ENCODE results near the gene CIC. TPM values are rescaled to one million over a fixed set of nuclear protein-coding genes. Genes with fewer than 3 reads are reported as not detected.

The CIC gene
- total and polyA plus RNA-seq, 10 of the 15 experiments (the other 5 are each of a cell fraction or from before 2014, with no cell fraction given) = 0.18 to 50.6 (median 7.1) TPM

DNA sequence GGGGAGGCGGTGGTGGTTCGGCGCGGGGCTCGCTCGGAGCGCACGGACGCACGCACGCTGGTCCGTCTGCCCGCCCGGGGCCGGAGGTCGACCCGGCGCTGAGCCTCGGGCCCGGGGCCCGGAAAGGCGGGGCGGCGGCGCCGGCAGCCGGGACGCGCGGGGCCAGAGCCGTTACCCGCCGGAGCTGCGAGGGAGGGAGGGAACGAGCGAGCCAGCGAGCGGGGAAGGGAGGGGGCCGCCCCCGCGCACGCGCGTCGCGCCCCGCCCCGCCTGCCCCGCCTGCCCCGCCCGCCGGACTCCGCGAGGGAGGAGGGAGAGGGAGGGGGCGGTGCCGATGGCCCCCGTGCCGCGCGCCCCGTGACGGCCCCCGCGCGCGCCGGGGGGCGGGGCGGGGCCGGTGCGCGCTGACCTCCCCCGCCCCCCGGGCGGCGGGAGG lies 15.0 kb downstream of the CIC start:
- Histone ChIP-seq H3K36me3 (ENCODE audit: control insufficient read depth in 2 of 2, insufficient read depth in 2 of 2, low read length in 1 of 2) (peaks cover 9% of the 10 kb centered on the region in 2 experiments), H3K27me3 (replicated peaks in 1 of 2; ENCODE audit: control insufficient read depth in 2 of 2, insufficient read depth in 2 of 2, low read length in 1 of 2) (no peaks in the 10 kb centered on the region), H4K20me1 (ENCODE audit: control insufficient read depth, insufficient read depth) (no peaks in the 10 kb centered on the region; the same call in 1 of the 2 replicates), H3K79me2 (ENCODE audit: control insufficient read depth, insufficient read depth, low read length) (peaks cover 35% of the 10 kb centered on the region), H3K27ac (ENCODE audit: control insufficient read depth, insufficient read depth) (peak overlapping the region; percentile 78), H3K4me2 (ENCODE audit: control insufficient read depth, insufficient read depth) (no peak overlapping the region), H3K4me3 (no peak overlapping the region; the same call in 1 of the 2 replicates), H3K9ac (ENCODE audit: control insufficient read depth, insufficient read depth, low read length) (peak overlapping the region; percentile 40; the same call in 1 of the 2 replicates), H3K9me3 (replicated peaks; ENCODE audit: control insufficient read depth, insufficient read depth, low read length) (no peaks in the 10 kb centered on the region), H2AFZ (ENCODE audit: control insufficient read depth, low read depth, low read length) (0 out of 2 replicates have a peak overlapping the region, but pooled peaks have one; percentile 30), H3K4me1 (ENCODE audit: control insufficient read depth, insufficient read depth, low read length) (peaks cover 44% of the 10 kb centered on the region)
- in situ Hi-C loops (cut with MboI) (no loop called here), intact Hi-C loops (cut with micrococcal nuclease; ENCODE audit: unreplicated experiment) (loop anchor here (5.0 kb wide), 3 partner anchors 87 to 177 kb away; partner anchors contain the start of gene POU2F2)
- WGBS (ENCODE audit: insufficient coverage, insufficient replicate concordance, low lambda C conversion rate, missing lambda C conversion rate) = 0% methylated on average over 10 of the region's 76 CpGs
- CTCF ChIA-PET = interaction anchor here (0.9 to 1.6 kb wide), 2 partner anchors 12 to 38 kb away, joined by 3 to 7 read pairs; no protein-coding TSS in a partner anchor
- ATAC-seq (no peak), DNase-seq (ENCODE audit: low read depth, low spot score) (no peak), FAIRE-seq (no peak)
- no TSS peak for BruUV-seq (replicated peaks)
- SMC1A ChIA-PET (ENCODE audit: uncharacterized antibody, unreplicated experiment) = no interaction called here
- RAD21 ChIA-PET (ENCODE audit: unreplicated experiment) = interaction anchor here (1.0 to 1.4 kb wide), 2 partner anchors 41 to 154 kb away, joined by 3 to 5 read pairs; no protein-coding TSS in a partner anchor
- POLR2A ChIA-PET = interaction anchor here (0.5 to 1.6 kb wide), 4 partner anchors 14 to 1020 kb away, joined by 3 to 6 read pairs (median 5); partner anchors contain the start of gene HNRNPUL1
- TF ChIP-seq CREM (IDR thresholded peaks at IDR 0.05; ENCODE audit: low read depth) = no peak
- peak; percentile 64 to 90; a peak in 3 of 4 replicates for TF ChIP-seq BHLHE40 (IDR thresholded peaks at IDR 0.05; ENCODE audit: borderline replicate concordance in 1 of 2, low read depth in 2 of 2, low read length in 1 of 2)
- TF ChIP-seq EP300 (IDR thresholded peaks at IDR 0.05; ENCODE audit: borderline replicate concordance in 1 of 2, control insufficient read depth in 1 of 2, low read depth in 2 of 2, low read length in 2 of 2) = no peak
- no peak for TF ChIP-seq JUND (IDR thresholded peaks at IDR 0.05; ENCODE audit: low read depth, low read length)
- TF ChIP-seq NR2F1 (conservative IDR thresholded peaks at IDR 0.05) = peak; percentile 12; the same call in 1 of the 2 replicates
- TF ChIP-seq, protein P1, sequence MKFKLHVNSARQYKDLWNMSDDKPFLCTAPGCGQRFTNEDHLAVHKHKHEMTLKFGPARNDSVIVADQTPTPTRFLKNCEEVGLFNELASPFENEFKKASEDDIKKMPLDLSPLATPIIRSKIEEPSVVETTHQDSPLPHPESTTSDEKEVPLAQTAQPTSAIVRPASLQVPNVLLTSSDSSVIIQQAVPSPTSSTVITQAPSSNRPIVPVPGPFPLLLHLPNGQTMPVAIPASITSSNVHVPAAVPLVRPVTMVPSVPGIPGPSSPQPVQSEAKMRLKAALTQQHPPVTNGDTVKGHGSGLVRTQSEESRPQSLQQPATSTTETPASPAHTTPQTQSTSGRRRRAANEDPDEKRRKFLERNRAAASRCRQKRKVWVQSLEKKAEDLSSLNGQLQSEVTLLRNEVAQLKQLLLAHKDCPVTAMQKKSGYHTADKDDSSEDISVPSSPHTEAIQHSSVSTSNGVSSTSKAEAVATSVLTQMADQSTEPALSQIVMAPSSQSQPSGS (IDR thresholded peaks at IDR 0.05; ENCODE audit: low read length) = no peak
- 0 out of 4 replicates have a peak, but pooled peaks of 1 of the 2 experiments have one; percentile 7 for TF ChIP-seq SRF (IDR thresholded peaks at IDR 0.05; ENCODE audit: low read depth in 2 of 2, low read length in 2 of 2)
- 0 out of 2 replicates have a peak, but pooled peaks have one; percentile 17 for TF ChIP-seq IKZF1 (conservative IDR thresholded peaks at IDR 0.05)
- TF ChIP-seq TCF7 (IDR thresholded peaks at IDR 0.05; ENCODE audit: borderline replicate concordance) = no peak
- TF ChIP-seq, protein P2, sequence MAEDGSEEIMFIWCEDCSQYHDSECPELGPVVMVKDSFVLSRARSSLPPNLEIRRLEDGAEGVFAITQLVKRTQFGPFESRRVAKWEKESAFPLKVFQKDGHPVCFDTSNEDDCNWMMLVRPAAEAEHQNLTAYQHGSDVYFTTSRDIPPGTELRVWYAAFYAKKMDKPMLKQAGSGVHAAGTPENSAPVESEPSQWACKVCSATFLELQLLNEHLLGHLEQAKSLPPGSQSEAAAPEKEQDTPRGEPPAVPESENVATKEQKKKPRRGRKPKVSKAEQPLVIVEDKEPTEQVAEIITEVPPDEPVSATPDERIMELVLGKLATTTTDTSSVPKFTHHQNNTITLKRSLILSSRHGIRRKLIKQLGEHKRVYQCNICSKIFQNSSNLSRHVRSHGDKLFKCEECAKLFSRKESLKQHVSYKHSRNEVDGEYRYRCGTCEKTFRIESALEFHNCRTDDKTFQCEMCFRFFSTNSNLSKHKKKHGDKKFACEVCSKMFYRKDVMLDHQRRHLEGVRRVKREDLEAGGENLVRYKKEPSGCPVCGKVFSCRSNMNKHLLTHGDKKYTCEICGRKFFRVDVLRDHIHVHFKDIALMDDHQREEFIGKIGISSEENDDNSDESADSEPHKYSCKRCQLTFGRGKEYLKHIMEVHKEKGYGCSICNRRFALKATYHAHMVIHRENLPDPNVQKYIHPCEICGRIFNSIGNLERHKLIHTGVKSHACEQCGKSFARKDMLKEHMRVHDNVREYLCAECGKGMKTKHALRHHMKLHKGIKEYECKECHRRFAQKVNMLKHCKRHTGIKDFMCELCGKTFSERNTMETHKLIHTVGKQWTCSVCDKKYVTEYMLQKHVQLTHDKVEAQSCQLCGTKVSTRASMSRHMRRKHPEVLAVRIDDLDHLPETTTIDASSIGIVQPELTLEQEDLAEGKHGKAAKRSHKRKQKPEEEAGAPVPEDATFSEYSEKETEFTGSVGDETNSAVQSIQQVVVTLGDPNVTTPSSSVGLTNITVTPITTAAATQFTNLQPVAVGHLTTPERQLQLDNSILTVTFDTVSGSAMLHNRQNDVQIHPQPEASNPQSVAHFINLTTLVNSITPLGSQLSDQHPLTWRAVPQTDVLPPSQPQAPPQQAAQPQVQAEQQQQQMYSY (CRISPR knock-in tag; IDR thresholded peaks at IDR 0.05) = no peak
- TF ChIP-seq, protein P3, sequence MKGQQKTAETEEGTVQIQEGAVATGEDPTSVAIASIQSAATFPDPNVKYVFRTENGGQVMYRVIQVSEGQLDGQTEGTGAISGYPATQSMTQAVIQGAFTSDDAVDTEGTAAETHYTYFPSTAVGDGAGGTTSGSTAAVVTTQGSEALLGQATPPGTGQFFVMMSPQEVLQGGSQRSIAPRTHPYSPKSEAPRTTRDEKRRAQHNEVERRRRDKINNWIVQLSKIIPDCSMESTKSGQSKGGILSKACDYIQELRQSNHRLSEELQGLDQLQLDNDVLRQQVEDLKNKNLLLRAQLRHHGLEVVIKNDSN (IDR thresholded peaks at IDR 0.05; ENCODE audit: borderline replicate concordance, extremely low read length, insufficient read depth, low read depth, low read length) = peak; percentile 22
- peak; percentile 73 for TF ChIP-seq LARP7 (IDR thresholded peaks at IDR 0.05)
- TF ChIP-seq, protein P4, sequence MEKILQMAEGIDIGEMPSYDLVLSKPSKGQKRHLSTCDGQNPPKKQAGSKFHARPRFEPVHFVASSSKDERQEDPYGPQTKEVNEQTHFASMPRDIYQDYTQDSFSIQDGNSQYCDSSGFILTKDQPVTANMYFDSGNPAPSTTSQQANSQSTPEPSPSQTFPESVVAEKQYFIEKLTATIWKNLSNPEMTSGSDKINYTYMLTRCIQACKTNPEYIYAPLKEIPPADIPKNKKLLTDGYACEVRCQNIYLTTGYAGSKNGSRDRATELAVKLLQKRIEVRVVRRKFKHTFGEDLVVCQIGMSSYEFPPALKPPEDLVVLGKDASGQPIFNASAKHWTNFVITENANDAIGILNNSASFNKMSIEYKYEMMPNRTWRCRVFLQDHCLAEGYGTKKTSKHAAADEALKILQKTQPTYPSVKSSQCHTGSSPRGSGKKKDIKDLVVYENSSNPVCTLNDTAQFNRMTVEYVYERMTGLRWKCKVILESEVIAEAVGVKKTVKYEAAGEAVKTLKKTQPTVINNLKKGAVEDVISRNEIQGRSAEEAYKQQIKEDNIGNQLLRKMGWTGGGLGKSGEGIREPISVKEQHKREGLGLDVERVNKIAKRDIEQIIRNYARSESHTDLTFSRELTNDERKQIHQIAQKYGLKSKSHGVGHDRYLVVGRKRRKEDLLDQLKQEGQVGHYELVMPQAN (conservative IDR thresholded peaks at IDR 0.05) = peak; percentile 39
- TF ChIP-seq POLR2AphosphoS2 (IDR thresholded peaks at IDR 0.05; ENCODE audit: low read depth, low read length) = no peak
- peak; percentile 88 for TF ChIP-seq BACH1 (IDR thresholded peaks at IDR 0.05; ENCODE audit: borderline replicate concordance)

All from GM12878 (cell line).